Activated T-helper 1 cell treated with Interleukin-2 at 50 U/mL for 16 hours (primary cell): ENCODE results near the gene ISY1.
A peak's percentile ranks its signal among the peaks of the same experiment; 100 is the strongest.
"Not testable (repeated sequence)": the region's sequence is repeated elsewhere in the genome, so short reads cannot be mapped to it uniquely, and the experiment has no call there.

Experiments
- DNase-seq: peaks from one replicate; pipeline ENCODE4 v3.0.0-alpha.2; 2020; ENCODE audit warnings: low read depth

ISY1 gene

GRCh38 chr3:129120254-129121004 lies 40.4 kb downstream of the ISY1 start:
- peak; percentile 84 for DNase-seq

DNA sequence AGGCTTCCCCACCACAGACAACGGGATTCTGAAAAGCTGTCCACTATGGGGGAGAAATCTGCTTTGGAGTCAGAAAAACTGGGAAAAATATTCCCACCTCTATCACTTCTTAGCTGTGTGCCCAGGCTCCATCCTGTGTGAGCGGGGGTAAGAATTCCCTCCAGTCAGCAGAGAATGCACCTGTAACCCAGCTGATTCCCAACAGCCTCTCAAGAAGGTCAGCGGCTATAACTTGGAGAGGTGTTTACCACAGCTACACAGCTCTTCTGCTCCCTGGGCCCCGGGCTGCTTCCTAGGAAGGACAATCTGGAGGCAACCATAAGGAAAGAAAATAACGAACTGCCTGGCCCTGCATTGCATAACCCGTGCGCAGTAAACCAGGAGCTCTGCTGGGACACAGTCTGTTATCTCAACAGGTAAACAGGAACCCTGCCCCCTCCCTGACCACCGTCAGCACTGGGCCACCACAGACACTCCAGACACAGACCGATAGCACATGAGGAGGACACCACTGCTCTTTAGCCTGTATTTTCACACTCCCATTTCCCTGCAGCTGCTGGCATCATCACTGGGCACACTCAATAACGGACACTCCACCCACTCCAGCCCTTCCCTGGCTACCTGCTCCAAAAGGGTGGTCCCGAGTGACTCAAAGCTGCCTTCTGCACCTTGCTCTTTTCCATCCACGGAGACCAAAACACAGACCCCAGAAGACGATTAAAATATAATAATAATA lies 41.3 kb downstream of the ISY1 start:
- no peak for DNase-seq

DNA sequence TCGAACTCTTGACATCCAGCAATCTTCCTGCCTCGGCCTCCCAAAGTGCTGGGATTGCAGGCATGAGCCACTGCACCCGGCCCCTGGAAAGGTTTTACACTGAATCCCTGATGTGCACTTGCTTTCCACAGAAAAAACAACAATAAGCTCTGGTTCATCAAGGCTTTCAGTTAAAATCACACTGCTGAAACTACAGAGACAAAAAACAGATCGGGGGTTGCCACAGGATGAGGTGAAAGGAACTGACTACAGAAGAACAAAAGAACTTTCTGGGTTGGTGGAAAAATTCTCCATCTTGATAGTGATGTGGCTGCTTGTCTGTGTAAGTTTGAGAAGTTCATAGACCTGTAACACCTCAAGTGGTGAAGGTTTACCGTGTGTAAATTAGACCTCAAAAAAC lies 42.1 kb downstream of the ISY1 start:
- DNase-seq = no peak

DNA sequence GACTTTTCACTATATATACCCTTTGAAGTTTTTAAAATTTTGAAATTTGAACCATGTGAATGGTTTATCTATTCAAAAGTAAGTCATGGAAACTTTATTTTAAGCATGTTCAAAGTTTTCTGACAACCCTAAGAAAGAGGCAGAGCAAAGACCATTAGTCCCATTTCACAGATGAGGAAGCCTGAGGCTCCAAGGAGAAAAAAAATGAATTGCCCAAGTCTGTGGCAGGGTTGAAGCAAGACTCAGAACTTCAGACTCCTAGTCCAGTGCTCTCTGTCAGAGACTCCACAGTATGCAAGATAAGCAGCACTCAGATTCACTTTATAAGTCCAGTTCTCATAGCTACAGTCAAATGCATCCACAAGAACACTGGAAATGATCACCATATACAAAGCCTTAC lies 43.7 kb downstream of the ISY1 start:
- no peak for DNase-seq

- no peak for DNase-seq
Measured at GRCh38 chr3:129116482-129116946, 44.3 kb downstream of the ISY1 start.

DNA sequence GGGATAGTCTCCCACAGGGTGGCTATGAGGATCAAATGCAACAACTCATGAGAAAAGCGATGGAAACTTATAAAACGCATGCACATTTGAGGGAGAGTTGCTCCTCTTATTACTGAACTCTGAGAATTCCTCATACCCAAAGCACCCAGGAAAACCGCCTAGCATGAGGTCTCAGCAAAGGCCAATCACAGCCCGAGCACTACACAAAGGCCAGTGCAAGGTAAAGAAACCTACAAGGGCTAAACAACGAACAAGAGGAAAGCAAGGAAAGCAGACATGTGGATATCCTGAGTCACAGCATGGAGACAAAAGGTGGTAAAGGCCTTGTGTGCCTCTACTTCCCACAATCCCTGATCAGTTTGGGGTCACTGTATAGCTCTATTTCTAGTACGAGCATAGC lies 46.4 kb downstream of the ISY1 start:
- no peak for DNase-seq

GRCh38 chr3:129112308-129113052 lies 48.4 kb downstream of the ISY1 start:
- DNase-seq = no peak

- DNase-seq = not testable (repeated sequence)
Measured at GRCh38 chr3:129111076-129111780, 49.6 kb downstream of the ISY1 start.

DNA sequence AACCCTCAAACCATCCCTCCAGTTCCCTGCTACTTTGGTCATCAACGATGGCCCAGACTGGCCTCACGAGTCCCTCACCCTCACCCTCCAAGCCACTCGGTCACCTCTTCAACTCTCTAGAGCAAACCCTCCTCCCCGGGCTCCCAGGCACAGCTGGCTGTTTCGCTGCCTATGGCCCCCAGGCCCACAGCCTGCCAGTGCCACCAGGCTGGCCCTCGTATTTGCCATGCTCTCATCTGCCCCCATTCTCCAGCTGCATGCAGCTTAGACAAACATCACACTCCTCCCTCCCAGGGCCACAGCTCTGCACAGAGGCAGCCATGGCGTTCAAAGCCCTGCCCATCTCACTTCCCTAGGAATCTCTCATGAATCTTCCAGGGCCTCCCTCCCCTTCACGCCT lies 53.1 kb downstream of the ISY1 start:
- no peak for DNase-seq

- DNase-seq = no peak
Measured at GRCh38 chr3:129106866-129107565, 53.8 kb downstream of the ISY1 start.

DNA sequence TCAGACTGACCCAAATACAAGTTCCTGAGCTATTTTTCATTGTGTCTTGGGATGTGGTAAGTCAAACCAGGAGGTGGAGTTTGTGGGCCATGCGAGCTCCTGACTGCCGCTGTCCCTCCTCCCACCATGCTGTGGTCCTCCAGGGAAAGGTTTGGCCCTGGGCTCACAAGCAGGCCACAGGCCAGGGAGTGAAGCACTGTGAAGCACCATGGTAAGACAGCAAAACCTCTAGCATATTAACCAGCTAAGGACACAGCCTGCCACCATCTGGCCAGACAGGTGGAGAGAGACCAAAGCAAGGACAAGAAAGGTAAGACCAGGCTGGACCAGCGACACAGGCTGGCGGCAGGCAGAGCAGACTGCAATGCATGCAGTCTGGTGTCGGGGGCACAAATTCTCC lies 54.5 kb downstream of the ISY1 start:
- DNase-seq = no peak

GRCh38 chr3:129105862-129106261 lies 55.0 kb downstream of the ISY1 start:
- no peak for DNase-seq

DNA sequence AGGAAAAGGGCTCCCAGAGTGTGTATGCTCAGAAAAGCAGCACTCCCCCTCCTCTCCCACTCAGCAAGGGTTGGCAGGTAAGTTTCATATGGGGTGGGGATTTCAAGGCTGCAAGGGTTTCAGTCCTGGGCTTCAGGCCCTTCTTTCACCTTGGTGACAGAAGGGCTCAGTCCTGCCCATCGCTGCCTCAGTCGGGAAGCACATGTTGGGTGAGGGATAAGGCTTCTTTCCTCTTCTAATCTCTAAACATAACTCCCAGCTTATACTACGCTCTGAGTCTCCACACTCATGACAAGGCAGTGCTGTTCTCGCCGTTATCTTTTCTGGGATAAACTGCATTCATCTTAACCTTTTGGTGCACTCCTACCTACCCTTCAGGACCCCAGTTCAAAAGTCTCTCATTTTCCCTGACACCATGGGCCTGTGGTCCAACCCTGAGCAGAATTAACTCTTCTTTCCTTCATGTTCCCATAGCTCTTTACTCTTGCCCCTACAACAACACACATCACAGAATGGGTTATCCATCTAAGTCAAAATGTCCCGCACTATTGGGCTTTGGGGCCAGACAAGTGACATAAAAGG lies 56.3 kb downstream of the ISY1 start:
- no peak for DNase-seq

DNA sequence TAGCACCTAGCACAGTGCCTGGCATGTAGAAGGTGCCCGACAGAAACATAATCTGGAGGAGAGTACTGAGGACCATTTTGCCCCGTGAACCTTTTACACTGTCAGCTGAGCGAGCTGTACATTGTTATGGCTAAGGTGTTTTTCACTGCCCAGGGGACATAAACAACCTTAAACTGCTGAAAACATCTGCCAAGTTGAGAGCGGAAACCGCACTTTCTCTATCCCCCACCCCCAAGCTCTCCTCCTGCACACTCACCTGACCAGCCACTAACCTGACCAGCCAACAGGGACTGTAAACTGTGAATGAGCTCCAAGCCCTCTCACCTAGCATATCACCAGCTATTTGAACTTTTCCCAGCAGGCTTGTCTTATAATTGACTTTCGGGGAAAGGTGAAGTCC lies 56.8 kb downstream of the ISY1 start:
- DNase-seq = no peak

DNA sequence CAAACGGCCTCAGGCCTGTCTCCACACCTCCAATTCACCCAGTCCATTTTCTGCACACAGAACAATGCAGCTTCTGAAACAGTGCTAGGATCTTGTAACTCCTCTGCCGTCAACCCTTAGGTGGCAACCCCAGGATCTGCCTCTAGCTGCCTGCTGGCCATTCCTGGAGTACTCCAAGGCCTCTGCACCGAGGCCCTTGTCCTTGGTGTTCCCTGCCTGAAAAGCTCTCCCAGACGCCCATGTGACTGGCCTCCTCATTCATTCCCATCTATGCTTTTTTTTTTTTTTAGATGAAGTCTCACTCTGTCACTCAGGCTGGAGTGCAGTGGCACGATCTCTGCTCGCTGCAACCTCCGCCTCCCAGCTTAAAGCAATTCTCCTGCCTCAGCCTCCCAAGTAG lies 57.6 kb downstream of the ISY1 start:
- DNase-seq = no peak

GRCh38 chr3:129101370-129102138 lies 59.3 kb downstream of the ISY1 start:
- no peak for DNase-seq

GRCh38 chr3:129100274-129100673 lies 60.6 kb downstream of the ISY1 start:
- no peak for DNase-seq

DNA sequence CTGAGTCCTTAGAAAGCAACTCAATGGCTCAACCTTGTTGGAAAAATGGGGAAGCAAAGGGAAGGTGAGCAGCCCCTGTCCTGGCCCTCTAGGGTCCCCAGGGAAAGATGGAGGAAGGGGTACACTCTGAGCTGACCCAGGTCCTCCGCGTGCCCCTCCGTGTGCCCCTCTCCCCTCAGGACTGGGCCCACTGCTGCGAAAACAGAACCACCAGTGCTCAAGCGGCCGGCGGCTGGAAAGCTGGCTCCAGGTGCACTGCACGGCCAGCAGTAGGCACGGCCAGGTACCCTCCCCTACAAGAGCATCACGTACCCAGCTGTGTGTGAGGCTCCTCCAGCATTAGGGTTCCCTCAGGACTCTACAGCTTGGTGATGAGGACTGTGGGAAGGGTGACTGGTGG lies 65.6 kb downstream of the ISY1 start:
- no peak for DNase-seq

GRCh38 chr3:129088312-129088711 lies 72.6 kb downstream of the ISY1 start:
- DNase-seq = not testable (repeated sequence)

- DNase-seq = not testable (repeated sequence)
Measured at GRCh38 chr3:129087904-129088303, 73.0 kb downstream of the ISY1 start.
